NCI-H446 treated with DMSO at 0.1 percent for 48 hours (cell line): ENCODE data around the gene SHISA9.
"Not testable (repeated sequence)": the region's sequence is repeated elsewhere in the genome, so short reads cannot be mapped to it uniquely, and the experiment has no call there.

Experiments
- DNase-seq: peaks from one replicate; lab custom pipeline; 2025; lab: John Stamatoyannopoulos, UW

SHISA9 gene

GRCh38 chr16:12901597-12902461, at the start of gene SHISA9:
TSS of gene SHISA9 (plus strand) at chr16:12901598.
- no peak for DNase-seq

- DNase-seq, result no peak
Observed at GRCh38 chr16:12853972-12854371, 47.4 kb upstream of the SHISA9 start.

GRCh38 chr16:12857435-12857834, 44.0 kb upstream of the SHISA9 start:
- DNase-seq, result not testable (repeated sequence)

GRCh38 chr16:12862327-12862726, 39.1 kb upstream of the SHISA9 start:
- DNase-seq, result no peak

GRCh38 chr16:12862941-12863340, 38.5 kb upstream of the SHISA9 start:
- DNase-seq, result no peak

GRCh38 chr16:12866981-12867551, 34.3 kb upstream of the SHISA9 start:
- DNase-seq, result no peak

GRCh38 chr16:12868169-12868568, 33.2 kb upstream of the SHISA9 start:
- no peak for DNase-seq

GRCh38 chr16:12868788-12869187, 32.6 kb upstream of the SHISA9 start:
- DNase-seq, result no peak

- no peak for DNase-seq
Observed at GRCh38 chr16:12869698-12870427, 31.5 kb upstream of the SHISA9 start.

GRCh38 chr16:12871784-12872183, 29.6 kb upstream of the SHISA9 start:
- DNase-seq, result no peak

GRCh38 chr16:12874186-12874585, 27.2 kb upstream of the SHISA9 start:
- no peak for DNase-seq

GRCh38 chr16:12876778-12877177, 24.6 kb upstream of the SHISA9 start:
- no peak for DNase-seq

- no peak for DNase-seq
Observed at GRCh38 chr16:12878973-12879372, 22.4 kb upstream of the SHISA9 start.

GRCh38 chr16:12879812-12880211, 21.6 kb upstream of the SHISA9 start:
- no peak for DNase-seq

GRCh38 chr16:12881182-12881581, 20.2 kb upstream of the SHISA9 start:
- no peak for DNase-seq

- DNase-seq, result no peak
Observed at GRCh38 chr16:12881740-12882139, 19.7 kb upstream of the SHISA9 start.

GRCh38 chr16:12885742-12886141, 15.7 kb upstream of the SHISA9 start:
- DNase-seq, result no peak

GRCh38 chr16:12891836-12892235, 9.6 kb upstream of the SHISA9 start:
- no peak for DNase-seq

GRCh38 chr16:12893050-12893750, 8.2 kb upstream of the SHISA9 start:
- no peak for DNase-seq

GRCh38 chr16:12896562-12896961, 4.8 kb upstream of the SHISA9 start:
- DNase-seq, result peak; percentile 3

- DNase-seq, result no peak
Observed at GRCh38 chr16:12898551-12898950, 2.8 kb upstream of the SHISA9 start.

- DNase-seq, result no peak
Observed at GRCh38 chr16:12899529-12900143, 1.8 kb upstream of the SHISA9 start.
